ENCODE data around the gene CFHR5. TPM values are rescaled to one million over a fixed set of nuclear protein-coding genes. Genes with fewer than 3 reads are reported as not detected.
"Not testable (repeated sequence)": the region's sequence is repeated elsewhere in the genome, so short reads cannot be mapped to it uniquely, and the experiment has no call there.

Gene CFHR5
- total and polyA plus RNA-seq, 4 donors = 0.11 to 1.1 (median 0.73) TPM

DNA sequence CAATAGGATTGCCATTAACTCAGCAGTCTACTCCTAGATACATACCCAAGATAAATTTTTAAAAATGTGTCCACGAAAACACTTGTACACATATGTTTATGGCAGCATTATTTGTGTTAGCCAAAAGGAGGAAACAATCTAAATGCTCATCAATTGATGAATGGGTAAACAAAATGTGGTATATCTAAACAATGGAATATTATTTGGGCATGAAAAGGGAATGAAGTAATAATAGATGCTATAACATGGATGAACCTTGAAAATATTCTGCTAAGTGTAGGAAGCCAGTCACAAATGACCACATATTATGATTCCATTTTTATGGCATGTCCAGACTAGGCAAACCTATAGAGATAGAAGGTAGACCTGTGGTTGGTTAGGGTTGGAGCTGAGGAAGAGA, 34.3 kb downstream of the CFHR5 start:
- H3K36me3 ChIP-seq (ENCODE audit: control insufficient read depth, insufficient read depth, low read length) = no peaks in the 10 kb centered on the region
- no peaks in the 10 kb centered on the region for H3K4me1 ChIP-seq (ENCODE audit: control insufficient read depth, insufficient read depth, low read length)
- no peak overlapping the region for H3K27ac ChIP-seq (ENCODE audit: low read depth, low read length)
- DNase-seq (ENCODE audit: low read depth in 4 of 6, low spot score in 6 of 6) = no peak
- WGBS (ENCODE audit: insufficient coverage) = no CpG with 5 or more reads among the region's 1 CpG
- no peak overlapping the region for H3K4me3 ChIP-seq (ENCODE audit: low read depth, low read length)
- H3K27me3 ChIP-seq (ENCODE audit: control insufficient read depth, insufficient read depth, low read length) = no peaks in the 10 kb centered on the region
- H3K9me3 ChIP-seq (ENCODE audit: control insufficient read depth, insufficient read depth, low read length) = peaks cover 1% of the 10 kb centered on the region

DNA sequence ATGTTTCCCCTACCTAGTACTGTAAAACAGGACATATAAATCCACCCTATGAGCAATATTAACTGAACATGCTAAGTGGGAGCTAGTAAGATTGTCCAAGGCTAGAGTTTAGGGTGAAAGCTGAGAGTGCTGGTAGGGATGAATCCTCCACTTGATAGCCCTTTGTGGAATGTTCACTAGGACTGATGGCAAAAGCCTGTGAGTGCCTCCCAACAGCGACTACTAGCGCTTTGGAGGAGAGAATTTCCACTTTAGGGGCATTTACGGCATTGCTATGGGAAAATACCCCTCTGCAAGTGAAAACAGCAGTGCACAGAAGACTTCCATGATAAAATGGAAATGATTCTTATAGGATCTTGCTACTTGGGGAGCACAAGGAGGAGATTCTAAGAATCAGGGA, 35.9 kb downstream of the CFHR5 start:
- no peak overlapping the region for H3K4me3 ChIP-seq (ENCODE audit: low read depth, low read length)
- no peak for DNase-seq (ENCODE audit: low read depth in 4 of 6, low spot score in 6 of 6)
- no peak overlapping the region for H3K27ac ChIP-seq (ENCODE audit: low read depth, low read length)
- H3K27me3 ChIP-seq (ENCODE audit: control insufficient read depth, insufficient read depth, low read length) = no peaks in the 10 kb centered on the region
- 67% methylated on average over 2 of the region's 3 CpGs for WGBS (ENCODE audit: insufficient coverage)
- H3K36me3 ChIP-seq (ENCODE audit: control insufficient read depth, insufficient read depth, low read length) = no peaks in the 10 kb centered on the region
- H3K9me3 ChIP-seq (ENCODE audit: control insufficient read depth, insufficient read depth, low read length) = peaks cover 1% of the 10 kb centered on the region
- H3K4me1 ChIP-seq (ENCODE audit: control insufficient read depth, insufficient read depth, low read length) = no peaks in the 10 kb centered on the region

DNA sequence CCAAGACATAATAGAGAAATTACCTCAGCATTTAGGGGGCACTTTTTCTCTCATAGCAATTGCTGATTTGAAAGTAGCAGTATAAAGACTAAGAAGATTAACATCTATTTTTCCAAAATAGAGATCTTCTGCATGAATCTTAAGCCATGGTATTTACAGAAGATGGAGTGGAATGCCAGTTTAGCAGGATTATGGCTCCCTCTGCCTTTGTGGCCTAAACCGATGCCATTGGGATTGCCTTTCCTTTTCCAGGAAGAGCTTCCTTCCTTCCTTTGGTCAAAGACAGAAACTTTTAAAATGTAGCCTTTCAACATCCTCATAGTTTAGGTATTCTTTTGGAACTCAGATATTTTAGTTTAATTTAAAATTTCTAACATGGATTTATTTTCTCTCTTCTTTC, 39.4 kb downstream of the CFHR5 start:
- Histone ChIP-seq H3K4me3 (ENCODE audit: low read depth, low read length) (no peak overlapping the region), H3K9me3 (ENCODE audit: control insufficient read depth, insufficient read depth, low read length) (no peaks in the 10 kb centered on the region), H3K4me1 (ENCODE audit: control insufficient read depth, insufficient read depth, low read length) (no peaks in the 10 kb centered on the region), H3K27me3 (ENCODE audit: control insufficient read depth, insufficient read depth, low read length) (no peaks in the 10 kb centered on the region), H3K36me3 (ENCODE audit: control insufficient read depth, insufficient read depth, low read length) (no peaks in the 10 kb centered on the region), H3K27ac (ENCODE audit: low read depth, low read length) (no peak overlapping the region)
- no CpG with 5 or more reads among the region's 1 CpG for WGBS (ENCODE audit: insufficient coverage)
- no peak for DNase-seq (ENCODE audit: low read depth in 4 of 6, low spot score in 6 of 6)

DNA sequence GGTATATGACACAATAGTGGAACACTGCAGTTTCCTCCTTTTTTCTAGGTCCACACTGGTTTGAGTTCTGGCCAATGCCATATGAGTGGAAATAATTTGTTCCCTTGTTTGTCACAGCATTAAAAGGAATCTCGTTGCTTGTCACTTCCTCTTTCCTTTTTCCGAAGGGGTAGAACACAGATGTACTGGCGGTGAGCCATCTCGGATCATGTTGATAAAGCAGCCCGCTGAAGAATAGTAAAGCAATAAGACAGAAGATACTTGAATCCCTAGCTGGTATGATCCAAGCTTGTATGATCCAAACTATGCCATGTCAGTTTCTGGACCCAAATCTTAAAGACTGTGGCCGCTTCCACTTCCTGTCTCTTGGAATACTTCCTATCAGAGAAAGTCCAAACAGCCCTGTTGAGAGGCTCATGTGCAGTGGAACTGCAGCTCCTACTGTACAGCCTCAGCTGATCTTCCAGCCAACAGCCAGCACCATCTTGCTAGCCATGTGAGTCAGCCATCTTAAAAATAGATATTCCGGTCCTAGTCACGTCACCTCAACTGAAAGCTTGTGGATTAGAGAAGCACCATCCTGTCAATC, 40.3 kb downstream of the CFHR5 start:
- no peak overlapping the region for H3K4me3 ChIP-seq (ENCODE audit: low read depth, low read length)
- no peaks in the 10 kb centered on the region for H3K27me3 ChIP-seq (ENCODE audit: control insufficient read depth, insufficient read depth, low read length)
- no peaks in the 10 kb centered on the region for H3K4me1 ChIP-seq (ENCODE audit: control insufficient read depth, insufficient read depth, low read length)
- H3K36me3 ChIP-seq (ENCODE audit: control insufficient read depth, insufficient read depth, low read length) = no peaks in the 10 kb centered on the region
- no peaks in the 10 kb centered on the region for H3K9me3 ChIP-seq (ENCODE audit: control insufficient read depth, insufficient read depth, low read length)
- 75% methylated on average over 3 of the region's 8 CpGs for WGBS (ENCODE audit: insufficient coverage)
- peak in 1 of 6 donors; percentile 29 for DNase-seq (ENCODE audit: low read depth in 4 of 6, low spot score in 6 of 6)
- H3K27ac ChIP-seq (ENCODE audit: low read depth, low read length) = no peak overlapping the region

DNA sequence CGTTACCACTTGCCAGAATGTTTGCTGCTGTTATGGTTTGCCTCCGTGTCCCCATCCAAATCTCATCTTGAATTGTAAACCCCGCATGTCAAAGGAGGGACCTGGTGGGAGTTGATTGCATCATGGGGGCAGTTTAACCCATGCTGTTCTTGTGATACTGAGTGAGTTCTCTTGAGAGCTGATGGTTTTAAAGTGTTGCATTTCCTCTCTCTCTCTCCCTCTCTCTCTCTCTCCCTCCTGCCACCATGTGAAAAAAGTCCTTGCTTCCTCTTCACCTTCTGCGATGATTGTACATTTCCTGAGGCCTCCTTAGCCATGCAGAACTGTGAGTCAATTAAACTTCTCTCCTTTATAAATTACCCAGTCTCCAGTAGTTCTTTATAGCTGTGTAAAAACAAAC, 44.4 kb downstream of the CFHR5 start:
- no peak for DNase-seq (ENCODE audit: low read depth in 4 of 6, low spot score in 6 of 6)
- no peaks in the 10 kb centered on the region for H3K9me3 ChIP-seq (ENCODE audit: control insufficient read depth, insufficient read depth, low read length)
- H3K4me3 ChIP-seq (ENCODE audit: low read depth, low read length) = no peak overlapping the region
- WGBS (ENCODE audit: insufficient coverage) = 80% methylated on average over 1 of the region's 4 CpGs
- no peaks in the 10 kb centered on the region for H3K4me1 ChIP-seq (ENCODE audit: control insufficient read depth, insufficient read depth, low read length)
- no peaks in the 10 kb centered on the region for H3K36me3 ChIP-seq (ENCODE audit: control insufficient read depth, insufficient read depth, low read length)
- H3K27me3 ChIP-seq (ENCODE audit: control insufficient read depth, insufficient read depth, low read length) = no peaks in the 10 kb centered on the region
- H3K27ac ChIP-seq (ENCODE audit: low read depth, low read length) = no peak overlapping the region

DNA sequence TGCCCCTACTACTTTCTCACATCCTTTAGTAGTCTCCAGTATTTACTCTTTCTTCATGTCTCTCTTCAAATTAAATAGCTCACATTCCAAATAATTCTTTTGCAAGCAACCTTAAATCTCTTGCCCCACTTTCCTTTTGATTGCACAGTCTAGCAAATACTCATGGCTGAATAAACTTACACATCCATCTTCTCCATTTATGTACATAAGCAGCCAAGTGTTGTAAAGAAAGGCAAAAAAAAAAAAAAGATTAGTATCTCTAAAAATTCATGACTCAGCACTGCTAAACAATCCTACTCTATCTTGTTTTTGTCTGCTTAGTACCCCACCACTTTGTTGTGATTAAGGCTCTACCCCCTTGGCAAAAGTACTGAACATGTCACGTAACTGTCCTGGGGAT, 47.1 kb downstream of the CFHR5 start:
- no peaks in the 10 kb centered on the region for H3K27me3 ChIP-seq (ENCODE audit: control insufficient read depth, insufficient read depth, low read length)
- no CpG with 5 or more reads among the region's 1 CpG for WGBS (ENCODE audit: insufficient coverage)
- H3K4me3 ChIP-seq (ENCODE audit: low read depth, low read length) = no peak overlapping the region
- H3K4me1 ChIP-seq (ENCODE audit: control insufficient read depth, insufficient read depth, low read length) = no peaks in the 10 kb centered on the region
- H3K27ac ChIP-seq (ENCODE audit: low read depth, low read length) = no peak overlapping the region
- no peak for DNase-seq (ENCODE audit: low read depth in 4 of 6, low spot score in 6 of 6)
- H3K9me3 ChIP-seq (ENCODE audit: control insufficient read depth, insufficient read depth, low read length) = no peaks in the 10 kb centered on the region
- no peaks in the 10 kb centered on the region for H3K36me3 ChIP-seq (ENCODE audit: control insufficient read depth, insufficient read depth, low read length)

DNA sequence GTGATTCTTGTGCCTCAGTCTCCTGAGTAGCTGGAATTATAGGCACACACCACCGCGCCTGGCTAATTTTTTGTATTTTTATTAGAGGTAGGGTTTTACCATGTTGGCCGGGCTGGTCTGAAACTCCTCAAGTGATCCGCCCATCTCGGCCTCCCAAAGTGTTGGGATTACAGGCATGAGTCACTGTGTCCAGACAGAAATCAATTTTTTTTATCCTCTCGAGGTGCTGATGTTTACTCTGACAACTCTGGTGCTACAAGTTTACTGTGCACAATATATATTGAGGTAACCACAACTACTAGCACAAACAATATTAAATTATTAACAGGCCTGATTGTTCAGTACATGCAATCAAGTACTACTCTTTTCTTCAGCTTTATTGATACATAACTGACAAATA, 50.0 kb downstream of the CFHR5 start:
- H3K9me3 ChIP-seq (ENCODE audit: control insufficient read depth, insufficient read depth, low read length) = no peaks in the 10 kb centered on the region
- no peak overlapping the region for H3K4me3 ChIP-seq (ENCODE audit: low read depth, low read length)
- no peaks in the 10 kb centered on the region for H3K36me3 ChIP-seq (ENCODE audit: control insufficient read depth, insufficient read depth, low read length)
- 100% methylated on average over 5 of the region's 6 CpGs for WGBS (ENCODE audit: insufficient coverage)
- H3K27ac ChIP-seq (ENCODE audit: low read depth, low read length) = no peak overlapping the region
- no peaks in the 10 kb centered on the region for H3K4me1 ChIP-seq (ENCODE audit: control insufficient read depth, insufficient read depth, low read length)
- no peaks in the 10 kb centered on the region for H3K27me3 ChIP-seq (ENCODE audit: control insufficient read depth, insufficient read depth, low read length)
- DNase-seq (ENCODE audit: low read depth in 4 of 6, low spot score in 6 of 6) = no peak

DNA sequence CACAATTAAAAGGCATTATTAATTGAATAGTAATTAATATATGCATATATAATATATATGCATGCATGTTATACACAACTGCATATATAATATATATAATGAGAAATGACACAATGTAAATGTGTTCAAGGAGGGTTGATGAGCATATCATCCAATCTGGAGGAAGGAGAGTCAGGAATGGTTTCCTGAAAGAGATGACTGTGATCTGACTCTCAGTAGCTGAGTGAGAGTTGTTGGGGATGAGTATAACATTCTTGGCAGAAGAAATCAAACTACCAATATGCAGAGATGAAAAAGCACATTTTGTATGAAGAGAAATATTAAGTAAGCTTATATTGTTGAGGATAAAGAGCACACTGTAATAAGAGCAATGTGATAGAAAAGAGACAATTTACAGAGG, 52.4 kb downstream of the CFHR5 start:
- Histone ChIP-seq H3K36me3 (ENCODE audit: control insufficient read depth, insufficient read depth, low read length) (no peaks in the 10 kb centered on the region), H3K9me3 (ENCODE audit: control insufficient read depth, insufficient read depth, low read length) (no peaks in the 10 kb centered on the region), H3K4me3 (ENCODE audit: low read depth, low read length) (no peak overlapping the region), H3K4me1 (ENCODE audit: control insufficient read depth, insufficient read depth, low read length) (no peaks in the 10 kb centered on the region), H3K27ac (ENCODE audit: low read depth, low read length) (no peak overlapping the region), H3K27me3 (ENCODE audit: control insufficient read depth, insufficient read depth, low read length) (no peaks in the 10 kb centered on the region)
- no peak for DNase-seq (ENCODE audit: low read depth in 4 of 6, low spot score in 6 of 6)

DNA sequence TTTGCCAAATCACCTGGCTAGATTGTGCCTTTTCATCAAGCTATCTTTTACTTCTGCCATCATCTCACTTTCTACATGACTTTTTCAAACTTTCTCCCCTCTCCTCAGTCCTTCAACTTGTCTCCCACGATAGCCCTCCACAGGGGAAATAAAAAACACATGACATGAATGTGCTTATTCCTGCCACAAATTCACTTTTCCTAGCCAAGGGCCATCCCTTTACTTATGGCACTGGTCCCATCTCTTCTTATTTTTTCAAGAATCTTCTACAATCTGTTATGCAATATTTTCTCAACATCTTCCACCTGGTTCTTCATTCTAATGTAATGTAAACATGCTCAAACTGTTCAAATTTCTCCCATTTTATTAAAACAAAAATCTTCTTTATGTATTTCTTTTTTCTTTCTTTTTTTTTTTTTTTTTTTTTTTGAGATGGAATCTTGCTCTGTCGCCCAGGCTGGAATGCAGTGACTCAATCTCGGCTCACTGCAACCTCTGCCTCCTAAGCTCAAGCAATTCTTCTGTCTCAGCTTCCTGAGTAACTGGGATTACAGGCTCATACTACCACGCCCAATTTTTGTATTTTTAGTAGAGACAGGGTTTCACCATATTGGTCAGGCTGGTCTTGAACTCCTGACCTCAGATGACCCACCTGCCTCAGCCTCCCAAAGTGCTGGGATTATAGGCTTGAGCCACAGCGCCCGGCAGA, 57.4 kb downstream of the CFHR5 start:
- H3K27ac ChIP-seq (ENCODE audit: low read depth, low read length); H3K36me3 ChIP-seq (ENCODE audit: control insufficient read depth, insufficient read depth, low read length); DNase-seq (ENCODE audit: low read depth in 4 of 6, low spot score in 6 of 6); H3K9me3 ChIP-seq (ENCODE audit: control insufficient read depth, insufficient read depth, low read length); H3K4me3 ChIP-seq (ENCODE audit: low read depth, low read length); H3K4me1 ChIP-seq (ENCODE audit: control insufficient read depth, insufficient read depth, low read length); H3K27me3 ChIP-seq (ENCODE audit: control insufficient read depth, insufficient read depth, low read length): not testable (repeated sequence)
- WGBS (ENCODE audit: insufficient coverage) = 89% methylated on average over 4 of the region's 6 CpGs

DNA sequence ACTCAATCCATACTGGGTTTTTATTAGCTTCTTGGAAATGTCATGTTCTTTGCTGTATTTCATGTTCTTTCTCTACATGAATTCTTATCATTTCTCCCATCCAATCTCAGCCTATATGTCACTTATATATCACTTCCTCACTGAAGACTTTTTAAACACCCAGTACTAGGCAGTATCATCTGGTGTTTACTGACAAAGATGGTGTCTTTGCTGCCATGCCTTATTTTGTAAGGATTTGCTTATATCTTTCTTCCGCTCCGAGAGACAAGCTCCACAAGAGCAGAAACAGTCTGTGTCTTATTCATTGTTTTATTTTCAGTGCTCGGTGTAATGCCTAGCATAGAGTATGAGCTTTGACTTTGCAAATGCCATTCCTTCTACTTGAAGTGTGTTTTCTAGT, 59.5 kb downstream of the CFHR5 start:
- Histone ChIP-seq H3K9me3 (ENCODE audit: control insufficient read depth, insufficient read depth, low read length) (no peaks in the 10 kb centered on the region), H3K27ac (ENCODE audit: low read depth, low read length) (no peak overlapping the region), H3K36me3 (ENCODE audit: control insufficient read depth, insufficient read depth, low read length) (no peaks in the 10 kb centered on the region), H3K4me1 (ENCODE audit: control insufficient read depth, insufficient read depth, low read length) (no peaks in the 10 kb centered on the region), H3K4me3 (ENCODE audit: low read depth, low read length) (no peak overlapping the region), H3K27me3 (ENCODE audit: control insufficient read depth, insufficient read depth, low read length) (no peaks in the 10 kb centered on the region)
- DNase-seq (ENCODE audit: low read depth in 4 of 6, low spot score in 6 of 6) = peak in 1 of 6 donors; percentile 38
- WGBS (ENCODE audit: insufficient coverage) = no CpG with 5 or more reads among the region's 3 CpGs

Data from spinal cord (tissue), 10 donors.